ENCODE data around the gene GNG13. TPM values are rescaled to one million over a fixed set of nuclear protein-coding genes. Genes with fewer than 3 reads are reported as not detected.
"Not testable (repeated sequence)": the region's sequence is repeated elsewhere in the genome, so short reads cannot be mapped to it uniquely, and the experiment has no call there.

GNG13 gene, protein sequence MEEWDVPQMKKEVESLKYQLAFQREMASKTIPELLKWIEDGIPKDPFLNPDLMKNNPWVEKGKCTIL
- total RNA-seq = not detected in 2 replicates

DNA sequence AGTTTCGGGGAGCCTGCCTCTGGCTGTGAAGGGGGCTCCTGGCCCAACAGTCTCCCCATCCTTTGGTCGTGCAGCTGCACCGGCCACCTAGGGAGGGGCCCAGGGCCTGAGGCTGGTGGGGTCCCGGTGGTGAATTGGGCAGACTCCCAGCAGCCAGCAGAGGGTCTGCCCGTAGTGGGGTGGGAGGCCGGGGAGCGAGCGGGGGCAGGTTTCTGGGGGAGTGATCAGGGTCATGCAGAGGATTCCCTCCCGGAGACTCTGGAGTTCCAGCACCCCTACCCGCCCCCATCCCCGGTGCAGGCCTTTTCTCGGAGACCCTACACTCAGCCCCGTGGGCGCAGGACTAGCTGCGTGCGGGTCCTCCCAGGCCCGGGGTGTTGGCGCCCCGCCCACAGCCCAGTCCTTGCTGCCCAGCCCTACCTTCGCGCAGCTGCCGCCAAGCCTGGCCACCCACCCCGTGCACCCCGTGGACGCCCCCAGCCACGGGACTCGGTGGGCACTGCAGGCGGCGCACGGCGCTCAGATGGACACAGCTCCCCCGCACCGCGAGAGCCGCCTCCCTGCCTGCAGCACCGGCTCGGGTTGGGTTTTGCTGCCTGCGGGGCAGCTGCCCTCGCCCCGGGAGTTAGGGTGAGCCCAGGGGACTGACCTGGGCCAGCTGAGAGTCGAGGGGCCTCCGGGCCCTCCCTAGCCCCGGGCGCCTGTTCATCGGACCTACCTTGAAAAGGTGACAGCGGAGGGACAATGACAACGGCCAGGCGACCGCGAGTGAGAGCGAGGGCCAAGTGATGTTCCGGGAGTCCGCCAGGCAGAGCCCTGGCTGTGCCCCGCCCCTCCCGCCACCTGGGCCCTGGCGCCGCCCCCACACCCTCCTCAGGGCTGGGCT is at the start of gene GNG13:
Gene GNG13, minus strand, starts transcription at position 787 of the 886 bp plus-strand sequence. CDS start 1,657 bp downstream, outside the sequence.
- intact Hi-C loops (cut with micrococcal nuclease) = no loop called here

DNA sequence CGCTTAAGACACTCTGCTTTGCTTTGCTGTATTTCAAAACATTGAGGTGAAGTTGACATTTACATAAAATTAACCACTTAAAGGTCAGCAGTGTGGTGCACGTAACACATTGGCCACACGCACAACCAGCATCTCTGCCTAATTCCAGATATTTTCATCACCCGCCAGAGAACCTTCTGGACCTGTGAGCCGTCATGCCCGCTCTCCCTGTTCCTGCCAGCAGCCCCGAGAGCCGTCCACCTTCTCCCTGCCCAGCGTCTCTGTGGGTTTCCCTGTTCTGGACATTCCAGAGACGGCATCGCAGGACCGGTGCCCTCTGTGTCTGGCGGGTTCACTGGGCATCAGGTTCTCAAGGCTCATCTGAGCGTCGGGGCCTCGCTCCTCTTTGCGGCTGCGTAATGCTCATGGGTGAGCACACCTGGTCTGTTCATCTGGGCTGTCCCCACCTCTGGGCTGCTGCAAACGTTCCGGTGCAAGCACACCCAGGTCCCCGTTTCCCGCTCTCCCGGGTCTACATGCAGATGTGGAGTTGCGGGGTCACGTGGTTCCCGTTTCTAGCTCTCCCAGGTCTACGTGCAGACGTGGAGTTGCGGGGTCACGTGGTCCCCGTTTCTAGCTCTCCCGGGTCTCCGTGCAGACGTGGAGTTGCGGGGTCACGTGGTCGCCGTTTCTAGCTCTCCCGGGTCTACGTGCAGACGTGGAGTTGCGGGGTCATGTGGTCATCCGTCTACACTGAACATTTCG is 48.1 kb upstream of the GNG13 start:
- intact Hi-C loops (cut with micrococcal nuclease) = no loop called here

DNA sequence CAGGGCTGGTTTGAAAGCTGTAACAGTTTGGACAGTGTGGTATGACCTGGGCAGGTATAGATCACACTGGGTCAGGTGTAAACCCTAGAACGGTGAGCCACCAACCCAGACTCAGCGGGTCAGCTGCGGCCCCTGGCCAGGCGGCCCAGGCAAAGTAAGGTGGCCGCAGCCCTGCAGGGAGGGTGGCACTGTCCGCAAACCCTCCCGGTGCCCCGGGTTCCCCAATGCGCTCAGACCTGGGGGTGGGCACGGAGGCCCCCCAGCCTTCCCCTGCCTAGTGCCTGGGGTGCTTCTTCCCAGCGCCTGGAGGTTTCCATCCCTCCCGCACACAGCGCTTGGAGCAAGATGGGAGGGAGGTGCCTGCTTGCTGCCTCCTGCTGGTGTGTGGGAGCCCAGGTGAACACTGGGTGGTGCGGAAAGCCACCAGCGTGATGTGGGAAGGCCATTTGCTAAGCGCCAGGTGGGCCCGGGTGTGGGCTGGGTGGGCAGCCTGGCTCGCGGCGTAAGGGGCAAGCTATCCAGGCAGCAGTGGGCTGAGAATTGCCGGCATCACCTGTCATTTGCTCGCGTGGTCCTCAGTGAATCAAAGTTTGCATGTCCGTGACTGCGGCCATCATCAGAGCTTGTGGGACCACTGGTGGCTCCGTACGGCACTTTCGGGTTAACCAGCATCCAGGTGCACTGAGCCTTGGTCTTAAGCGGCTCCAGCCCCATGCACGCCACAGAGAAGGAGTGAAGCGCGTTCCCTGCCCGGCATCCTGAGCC is 47.3 kb upstream of the GNG13 start:
- intact Hi-C loops (cut with micrococcal nuclease) = no loop called here

DNA sequence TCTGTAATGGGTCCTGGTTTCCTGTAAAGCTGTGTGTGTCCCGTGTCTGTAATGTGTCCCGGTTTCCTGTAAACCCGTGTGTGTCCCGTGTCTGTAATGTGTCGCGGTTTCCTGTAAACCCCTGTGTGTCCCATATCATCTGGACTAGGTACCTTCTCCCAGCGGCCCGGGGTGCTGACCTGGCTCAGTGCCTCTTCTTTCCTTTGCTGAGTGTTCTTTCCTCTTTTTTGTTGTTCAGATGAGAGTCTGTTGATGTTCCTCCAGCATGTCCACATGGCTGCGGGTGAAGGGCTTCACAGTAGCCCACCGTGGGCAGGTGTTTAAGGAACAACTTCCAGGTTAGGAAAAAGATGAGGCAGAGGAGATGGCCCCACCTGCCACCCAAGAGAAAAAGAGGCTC is 46.6 kb upstream of the GNG13 start:
- intact Hi-C loops (cut with micrococcal nuclease) = no loop called here

DNA sequence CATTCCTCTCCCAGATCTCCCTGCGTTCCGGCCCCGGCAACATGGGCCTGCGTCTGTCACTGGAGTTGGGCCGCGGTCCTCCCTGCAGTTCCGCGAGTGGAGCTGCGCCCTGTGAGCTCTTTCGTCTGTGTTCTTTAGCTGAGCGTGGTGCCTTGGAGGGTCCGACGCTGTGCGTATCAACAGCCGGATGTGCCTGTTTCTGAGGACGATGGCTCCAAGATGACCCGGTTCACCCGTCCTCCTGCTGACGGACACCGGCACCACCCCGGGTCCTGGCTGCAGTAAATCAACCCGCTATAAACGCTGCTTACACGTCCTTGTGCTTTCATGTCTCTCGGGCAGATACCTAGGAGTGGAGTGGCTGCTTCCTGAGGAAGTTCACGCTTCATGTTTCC is 44.8 kb upstream of the GNG13 start:
- intact Hi-C loops (cut with micrococcal nuclease) = no loop called here

DNA sequence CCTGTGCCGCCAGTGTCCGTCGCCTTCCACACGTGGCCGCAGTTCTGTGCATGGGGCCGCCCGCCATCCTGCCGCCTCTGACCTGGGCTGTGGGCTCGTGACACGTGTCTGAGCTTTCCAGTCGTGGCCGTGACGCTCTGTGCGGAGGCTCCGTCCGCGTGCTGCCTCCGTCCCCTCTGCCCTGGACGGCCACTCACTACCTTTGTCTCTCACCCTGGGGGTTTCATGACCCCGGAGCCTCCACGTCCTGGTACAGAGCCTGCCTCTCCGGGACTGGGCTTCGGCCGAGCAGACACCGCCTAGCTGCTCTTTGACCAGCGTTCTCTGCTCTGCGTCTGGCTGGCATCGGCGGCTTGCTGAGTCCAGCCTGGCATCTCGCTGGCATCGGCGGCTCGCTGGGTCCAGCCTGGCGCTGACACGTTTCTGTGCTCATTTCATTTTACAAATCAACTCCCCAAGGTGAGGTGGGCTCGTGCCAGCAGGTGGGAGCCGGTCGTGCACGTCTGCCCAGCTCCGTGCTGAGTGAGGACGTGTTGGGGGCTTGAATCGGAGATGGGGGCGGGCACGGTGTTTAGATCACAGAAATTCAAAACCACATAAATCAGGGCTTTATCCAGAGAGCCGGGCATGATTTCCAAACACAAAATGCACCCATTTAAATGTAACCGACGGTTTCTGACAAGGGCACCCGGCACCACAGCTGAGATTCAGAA is 44.3 kb upstream of the GNG13 start:
- intact Hi-C loops (cut with micrococcal nuclease) = no loop called here

DNA sequence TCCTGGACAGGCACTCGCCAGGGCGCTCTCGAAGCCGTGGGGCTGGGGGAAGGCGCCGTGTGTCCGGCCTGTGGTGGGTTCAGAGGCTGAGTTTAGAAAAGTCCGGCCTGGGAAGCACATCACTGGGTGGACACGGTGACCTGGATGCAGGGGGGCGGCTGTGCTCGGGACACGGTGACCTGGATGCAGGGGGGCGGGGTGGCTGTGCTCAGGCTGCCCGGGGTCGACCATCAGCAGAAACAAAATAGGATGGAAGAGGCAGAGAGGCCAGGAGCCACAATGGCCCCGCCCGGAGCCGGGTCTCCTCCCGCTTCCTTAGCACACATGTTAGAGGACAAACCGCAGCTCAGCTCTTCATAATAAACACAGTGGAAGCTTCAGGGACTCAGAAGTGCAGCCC is 43.2 kb upstream of the GNG13 start:
- intact Hi-C loops (cut with micrococcal nuclease) = no loop called here

DNA sequence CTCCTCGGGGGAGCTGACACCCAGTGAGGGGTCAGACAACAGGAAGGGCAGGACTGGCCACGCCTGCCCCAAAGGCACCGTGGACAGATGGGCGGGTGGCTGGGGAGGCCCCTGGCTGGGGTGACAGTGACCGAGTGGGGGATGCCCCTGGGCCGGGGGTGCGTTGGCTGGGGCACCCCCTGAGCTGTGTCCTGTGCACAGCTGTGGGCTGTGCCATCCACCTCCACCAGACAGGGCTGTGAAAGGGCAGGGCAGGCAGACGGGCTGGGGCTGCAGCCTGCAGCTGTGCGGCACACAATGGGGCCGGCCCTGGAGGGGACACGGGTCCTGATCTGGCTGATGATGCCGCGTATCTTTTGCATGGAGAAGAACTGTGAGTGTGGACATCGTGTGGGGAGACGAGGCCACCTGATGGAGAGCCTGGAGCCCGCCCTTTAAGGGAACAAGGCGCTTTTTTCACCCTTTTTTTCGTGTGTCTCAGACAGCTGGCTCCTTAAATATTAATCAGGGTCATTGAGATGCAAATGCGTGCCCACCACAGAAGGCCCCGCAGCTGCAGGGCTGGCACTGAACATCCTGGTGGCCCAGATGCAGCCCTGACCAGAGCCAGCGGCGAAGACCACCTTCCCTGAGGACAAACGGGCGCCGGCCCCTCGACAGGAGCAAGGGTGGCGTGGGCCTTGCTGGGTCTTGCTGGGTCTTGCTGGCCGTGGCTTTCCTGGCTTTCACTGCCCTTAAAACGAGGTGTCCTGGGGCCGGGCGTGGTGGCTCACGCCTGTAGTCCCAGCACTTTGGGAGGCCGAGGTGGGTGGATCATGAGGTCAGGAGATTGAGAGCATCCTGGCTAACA is 42.4 kb upstream of the GNG13 start:
- intact Hi-C loops (cut with micrococcal nuclease) = no loop called here

DNA sequence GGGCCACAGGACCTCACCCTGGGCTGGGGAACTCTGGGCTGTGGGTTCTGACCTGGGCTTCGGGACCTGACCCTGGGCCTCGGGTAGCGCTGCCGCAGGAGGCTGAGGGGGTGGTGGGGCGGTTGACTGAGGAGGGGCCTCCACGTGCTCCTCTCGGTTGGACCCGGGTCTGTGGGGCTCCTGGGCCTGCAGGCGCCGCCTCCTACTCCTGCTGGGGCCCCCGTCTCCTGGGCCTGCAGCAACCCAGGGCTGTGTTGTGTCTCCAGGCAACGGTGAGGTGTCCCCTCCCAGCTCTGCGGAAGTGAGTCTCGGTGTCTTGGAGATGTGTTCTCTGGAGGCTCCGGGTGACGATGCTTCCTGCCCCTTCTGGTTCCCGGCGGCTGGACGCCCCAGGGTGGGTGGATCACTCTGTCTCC is 41.5 kb upstream of the GNG13 start:
- intact Hi-C loops (cut with micrococcal nuclease) = no loop called here

DNA sequence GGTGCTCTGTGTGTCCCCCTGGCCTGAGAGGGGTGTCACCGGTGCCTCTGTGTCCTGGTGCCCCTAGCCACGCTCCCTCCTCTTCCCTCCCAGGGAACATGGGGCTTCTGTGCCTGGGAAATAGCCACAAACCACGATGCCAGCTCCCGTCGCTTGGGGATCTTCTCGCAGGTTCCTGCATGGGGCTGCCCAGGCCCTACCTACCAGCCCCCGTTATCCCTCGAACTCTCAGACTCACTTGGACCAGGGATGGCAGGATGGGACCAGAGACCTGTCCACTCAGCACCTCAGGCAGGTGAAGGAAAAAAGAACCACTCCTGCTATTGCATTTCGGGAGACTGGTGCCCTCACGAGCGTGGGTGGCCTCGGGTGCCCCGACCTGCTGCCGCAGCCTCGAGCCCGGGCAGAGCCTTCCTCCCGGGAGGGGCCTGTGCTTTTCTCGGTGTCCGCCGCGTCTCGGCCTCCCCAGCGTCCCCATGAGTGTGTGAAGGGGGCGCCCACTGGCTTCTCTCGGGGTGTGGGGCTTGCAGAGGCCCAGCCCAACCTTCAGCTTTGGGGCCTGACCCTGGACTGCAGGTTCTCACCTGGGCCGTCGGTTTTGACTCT is 41.0 kb upstream of the GNG13 start:
- intact Hi-C loops (cut with micrococcal nuclease) = no loop called here

DNA sequence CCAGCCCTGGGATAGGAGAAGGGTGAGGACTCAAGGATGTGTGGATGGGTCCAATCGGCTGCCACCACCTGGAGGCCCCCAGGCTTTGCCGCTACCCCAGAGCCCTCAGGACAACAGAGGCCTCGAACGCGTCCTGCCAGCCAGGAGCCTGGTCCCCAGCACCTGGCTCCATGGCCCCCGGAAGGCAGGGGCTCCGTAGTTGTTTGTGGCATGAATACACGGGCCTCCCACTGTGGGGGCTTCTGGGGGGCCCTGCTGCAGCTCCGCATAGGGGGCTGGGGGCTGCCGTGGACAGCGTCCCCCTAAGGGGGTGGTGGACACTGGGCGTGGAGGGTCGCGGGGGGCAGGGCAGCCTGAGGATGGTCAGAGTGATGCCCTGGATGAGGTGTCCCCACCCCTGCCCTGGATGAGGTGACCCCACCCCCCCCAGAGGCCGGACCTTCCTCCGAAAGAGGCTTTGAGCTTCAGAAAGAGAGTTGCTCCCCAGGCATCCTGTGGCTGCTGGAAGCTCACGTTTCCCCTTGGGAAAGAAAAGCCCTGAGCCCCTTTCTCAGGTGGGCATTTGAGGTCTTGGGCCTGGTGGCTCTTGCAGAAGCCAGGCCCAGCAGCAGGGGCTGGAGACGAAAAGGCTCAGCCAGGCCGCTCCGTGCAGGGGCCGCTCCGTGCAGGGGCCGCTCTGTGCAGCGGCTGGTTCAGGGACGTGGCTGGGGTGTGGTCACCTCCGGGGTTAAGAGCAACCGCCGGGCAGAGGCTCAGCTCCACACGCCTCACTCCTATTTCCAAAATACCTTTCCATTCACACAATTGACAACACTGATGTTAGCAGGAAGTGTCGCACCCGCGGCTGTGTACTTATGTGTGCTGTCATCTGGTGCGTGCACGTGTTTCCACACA is 40.3 kb upstream of the GNG13 start:
- intact Hi-C loops (cut with micrococcal nuclease) = no loop called here

DNA sequence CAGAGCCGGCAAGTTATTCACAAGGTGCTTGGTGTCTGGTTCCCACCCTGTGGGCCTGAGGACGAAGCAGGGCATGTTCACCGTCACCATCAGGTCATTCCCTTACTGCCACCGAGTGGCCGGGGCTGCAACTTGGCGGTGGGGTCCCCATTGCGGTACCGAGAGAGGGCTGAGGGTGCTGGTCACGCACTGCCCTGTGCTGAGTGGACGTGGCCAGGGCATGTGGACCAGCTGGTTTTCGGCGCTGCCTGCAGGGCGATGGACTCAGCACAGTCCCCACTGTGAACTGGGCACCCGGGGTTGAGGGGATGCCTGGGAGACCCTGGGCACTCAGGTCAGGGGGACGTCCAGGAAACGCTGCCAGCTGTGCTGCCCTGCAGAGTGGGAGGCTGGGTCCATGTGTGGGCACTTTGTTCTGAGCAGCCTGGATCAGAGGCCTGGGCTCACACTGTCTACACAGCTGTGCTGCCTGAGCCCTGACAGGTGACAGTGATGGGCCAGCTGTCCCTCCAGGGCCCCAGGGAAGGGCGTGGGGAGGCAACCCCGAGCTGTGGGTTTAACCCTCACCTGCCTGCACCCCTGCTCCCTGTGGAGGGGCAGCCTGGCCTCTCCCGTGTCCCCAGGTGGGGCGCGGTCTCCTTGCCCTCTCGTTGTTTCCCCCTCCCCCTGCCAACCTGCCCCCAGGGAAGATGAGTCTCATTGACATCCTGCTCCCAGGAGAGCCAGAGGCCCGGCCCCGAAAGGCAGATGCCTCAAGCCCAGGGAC is 39.3 kb upstream of the GNG13 start:
- intact Hi-C loops (cut with micrococcal nuclease) = no loop called here

DNA sequence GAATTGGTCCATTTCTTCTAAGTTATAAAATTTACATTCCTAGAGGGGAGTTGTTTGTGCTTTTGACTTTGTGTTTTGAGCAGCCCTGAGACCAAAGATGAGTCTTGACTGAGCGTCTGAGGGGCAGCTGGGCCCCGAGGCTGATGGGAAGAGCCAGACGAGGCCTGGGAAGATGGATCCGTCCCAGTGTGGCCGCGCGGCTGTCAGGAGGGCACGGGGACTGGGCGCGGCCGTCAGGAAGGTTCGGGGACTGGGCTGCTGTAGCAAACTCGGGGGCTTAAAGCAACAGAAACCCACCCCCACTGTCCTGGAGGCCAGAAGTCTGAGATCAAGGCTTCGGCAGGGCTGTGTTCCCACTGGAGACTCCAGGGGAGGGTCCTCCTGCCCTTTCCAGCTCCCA is 38.2 kb upstream of the GNG13 start:
- intact Hi-C loops (cut with micrococcal nuclease) = no loop called here

DNA sequence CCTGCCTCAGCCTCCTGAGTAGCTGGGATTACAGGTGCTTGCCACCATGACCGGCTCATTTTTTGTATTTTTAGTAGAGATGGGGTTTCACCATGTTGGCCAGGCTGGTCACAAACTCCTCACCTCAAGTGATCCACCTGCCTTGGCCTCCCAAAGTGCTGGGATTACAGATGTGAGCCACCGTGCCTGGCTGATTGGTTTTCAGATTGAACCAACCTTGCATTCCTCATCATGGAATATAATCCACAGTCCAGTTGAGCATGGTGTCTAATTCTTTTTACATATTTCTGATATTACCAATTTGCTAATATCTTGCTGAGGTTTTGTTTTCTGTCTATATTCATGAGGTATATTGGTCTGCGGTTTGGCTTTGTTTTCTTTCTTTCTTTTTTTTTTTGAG is 36.3 kb upstream of the GNG13 start:
- intact Hi-C loops (cut with micrococcal nuclease) = not testable (repeated sequence)

DNA sequence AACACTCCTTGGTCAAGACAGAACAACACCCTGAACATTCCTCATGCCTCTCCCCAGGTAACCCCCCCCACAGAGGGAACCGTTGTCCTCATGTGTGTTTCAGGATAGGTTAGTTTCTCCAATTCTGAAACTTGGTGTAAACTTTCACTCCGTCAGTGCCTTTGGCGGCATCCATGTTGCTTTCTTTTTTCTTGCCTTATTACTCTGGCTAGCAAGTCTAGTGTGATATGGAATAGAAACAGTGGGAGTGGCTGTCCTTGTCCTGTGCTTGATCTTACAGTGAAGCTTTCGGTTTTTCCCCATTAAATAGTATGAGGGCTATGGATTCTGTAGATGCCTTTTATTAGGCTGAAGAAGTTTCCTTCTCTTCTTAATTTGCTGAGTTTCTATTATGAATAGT is 35.7 kb upstream of the GNG13 start:
- intact Hi-C loops (cut with micrococcal nuclease) = no loop called here

DNA sequence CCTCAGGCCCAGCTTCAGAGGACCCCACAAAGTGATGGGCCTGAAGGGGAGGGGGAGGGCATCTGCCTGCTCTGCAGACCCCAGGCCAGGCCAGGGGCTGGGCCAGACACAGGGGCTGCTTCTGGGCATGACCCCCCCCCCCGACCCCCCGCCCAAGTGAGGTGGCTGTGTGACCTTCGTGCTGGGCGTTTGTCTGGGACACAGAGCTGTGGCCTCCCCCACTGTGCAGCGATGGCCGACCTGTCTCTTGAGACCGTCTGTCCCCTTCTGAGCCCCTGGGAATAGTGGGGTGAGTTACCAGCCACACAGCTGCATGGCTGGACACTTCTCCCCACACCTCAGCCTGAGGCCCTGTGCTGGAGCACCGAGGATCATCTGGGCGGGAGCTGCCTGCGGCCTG is 34.8 kb upstream of the GNG13 start:
- intact Hi-C loops (cut with micrococcal nuclease) = no loop called here

DNA sequence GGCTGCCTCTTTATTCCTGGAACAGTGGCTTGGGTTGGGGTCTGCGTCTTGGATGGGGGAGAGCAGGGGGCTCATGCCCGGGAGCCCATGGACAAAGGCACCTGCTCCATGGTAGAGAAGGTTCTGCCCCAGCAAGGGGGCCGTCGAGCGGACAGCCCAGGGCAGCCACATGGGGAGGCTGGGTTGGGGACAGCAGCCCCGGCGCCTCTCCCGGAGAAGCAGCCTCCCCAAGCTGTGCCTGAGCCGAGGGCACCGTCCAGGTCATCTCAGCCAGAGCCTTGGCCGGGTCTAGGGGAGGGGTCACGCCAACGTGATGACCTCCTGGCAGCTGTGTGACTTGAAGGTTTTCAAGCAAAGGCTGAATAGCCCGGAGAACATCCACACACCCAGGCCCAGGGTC is 32.9 kb upstream of the GNG13 start:
- intact Hi-C loops (cut with micrococcal nuclease) = no loop called here

All from T-helper 2 cell treated with Interferon-gamma antibody and Interleukin-4, amounts not matched to agents 100 ng/mL and 5 ng/mL, for 36 hours (primary cell).